GM23338 (cell line): ENCODE measurements around the gene DVL1. TPM values are rescaled to one million over a fixed set of nuclear protein-coding genes. Genes with fewer than 3 reads are reported as not detected.

Source experiments
- CREB1 ChIP-seq: fragments of 250-450 bp; sonication (Bioruptor Pico); IDR thresholded peaks from 2 replicates; pipeline ENCODE4 v1.5.0; 2020; ENCODE audit warnings: low read depth, mild to moderate bottlenecking, moderate library complexity
- CTCF ChIP-seq, 2 experiments: fragments of 200-600 bp in 1 of 2; sonication (generic) in 1 of 2; conservative IDR thresholded peaks; 2 replicates each; pipeline versions ENCODE4 v1.5.1 to v1.6.1; 2016 to 2017; ENCODE audit warnings: antibody characterized with exemption in 2 of 2, low read depth in 2 of 2, mild to moderate bottlenecking in 2 of 2, moderate library complexity in 1 of 2
- ETS1 ChIP-seq: IDR thresholded peaks from 2 replicates; pipeline ENCODE4 v1.6.1; 2016; ENCODE audit warnings: antibody characterized with exemption
- EZH2 ChIP-seq: fragments of 200-600 bp; sonication (generic); IDR thresholded peaks from one replicate; pipeline ENCODE4 v1.8.0; 2017; ENCODE audit warnings: antibody characterized with exemption, mild to moderate bottlenecking, low read depth; ENCODE audit not compliant: unreplicated experiment
- JUNB ChIP-seq: IDR thresholded peaks from one replicate; pipeline ENCODE4 v1.6.1; 2016; ENCODE audit warnings: antibody characterized with exemption; ENCODE audit not compliant: unreplicated experiment
- NANOG ChIP-seq: IDR thresholded peaks from 2 replicates; pipeline ENCODE4 v1.6.1; 2016; ENCODE audit warnings: antibody characterized with exemption, borderline replicate concordance
- ZNF114 ChIP-seq: fragments of 250-450 bp; sonication (Bioruptor Pico); IDR thresholded peaks from 2 replicates; pipeline ENCODE4 v1.5.0; 2020; ENCODE audit warnings: mild to moderate bottlenecking, moderate library complexity
- ZNF331 ChIP-seq: fragments of 250-450 bp; sonication (Bioruptor Pico); IDR thresholded peaks from 2 replicates; pipeline ENCODE4 v1.5.0; 2020; ENCODE audit warnings: low read depth, mild to moderate bottlenecking, moderate library complexity
- ZNF462 ChIP-seq: fragments of 250-450 bp; sonication (Bioruptor Pico); IDR thresholded peaks from 2 replicates; pipeline ENCODE4 v1.5.0; 2020; ENCODE audit warnings: mild to moderate bottlenecking, moderate library complexity
- polyA plus RNA-seq: library from polyadenylated mRNA; unstranded; fragments of >200 nt; fragmentation: Nextera tagmentation; extraction: Ambion mirVana; gene quantifications from 2 replicates; pipeline ENCODE4 v1.2.1, GENCODE V29; 2016
- total RNA-seq: library from RNA; depleted of rRNA; stranded (reverse); fragments of >200 nt; shearing (Covaris generic); gene quantifications from 2 replicates; pipeline ENCODE4 v1.2.3, GENCODE V29; 2014

DVL1 gene
- total and polyA plus RNA-seq, 2 experiments from 2014 or later, result 13.5 to 69.7 TPM

- no peak for TF ChIP-seq ZNF462 (CRISPR knock-in tag)
- no peak for TF ChIP-seq CREB1 (CRISPR knock-in tag)
- no peak for TF ChIP-seq EZH2
- TF ChIP-seq ETS1, result no peak
- TF ChIP-seq NANOG, result no peak
- no peak for TF ChIP-seq CTCF (conservative IDR thresholded peaks at IDR 0.05; ENCODE audit: low read depth in 2 of 2)
- TF ChIP-seq JUNB, result no peak
- TF ChIP-seq ZNF331 (CRISPR knock-in tag), result no peak
- no peak for TF ChIP-seq ZNF114 (CRISPR knock-in tag)
Measured at GRCh38 chr1:1313500-1314236, 35.5 kb downstream of the DVL1 start (continued).
